SK-N-MC (cell line): Measurements from ENCODE around the gene DEPDC1.

Experiments used
- DNase-seq: peaks from one replicate; pipeline ENCODE4 v3.0.0-alpha.2; 2011; ENCODE audit warnings: low read depth, low spot score
- H3K27ac ChIP-seq: fragments of 200-600 bp; sonication (generic); 2 replicates; pipeline ENCODE4 v1.5.1; 2016; ENCODE audit warnings: mixed run types
- H3K36me3 ChIP-seq: fragments of 200-600 bp; sonication (generic); 2 replicates; pipeline ENCODE4 v1.6.1; 2017; ENCODE audit warnings: antibody characterized with exemption, low read length, mixed read lengths; ENCODE audit not compliant: insufficient read depth
- H3K4me3 ChIP-seq: fragments of 200-600 bp; sonication (generic); 2 replicates; pipeline ENCODE4 v1.5.1; 2016
- H3K9ac ChIP-seq: fragments of 200-600 bp; sonication (generic); 2 replicates; pipeline ENCODE4 v1.8.0; 2017; ENCODE audit warnings: mixed run types, mixed read lengths; ENCODE audit not compliant: insufficient read length
- H3K9me3 ChIP-seq: fragments of 200-600 bp; sonication (generic); 2 replicates; pipeline ENCODE4 v1.6.1; 2017; ENCODE audit warnings: low read depth, mild to moderate bottlenecking, antibody characterized with exemption, low read length, moderate library complexity, mixed read lengths
- EZH2 ChIP-seq: fragments of 200-600 bp; sonication (generic); IDR thresholded peaks from one replicate; pipeline ENCODE4 v1.6.1; 2017; ENCODE audit warnings: antibody characterized with exemption
- FOXP2 ChIP-seq: optimal IDR thresholded peaks from 2 replicates; pipeline ENCODE3; 2011; ENCODE audit warnings: mild to moderate bottlenecking, moderate library complexity; ENCODE audit not compliant: insufficient read depth; ENCODE audit errors: extremely low read length, control extremely low read depth
- POLR2AphosphoS5 ChIP-seq: IDR thresholded peaks from 2 replicates; pipeline ENCODE4 v1.6.1; 2012; ENCODE audit warnings: mild to moderate bottlenecking, low read depth, low read length, borderline replicate concordance

Gene DEPDC1, protein sequence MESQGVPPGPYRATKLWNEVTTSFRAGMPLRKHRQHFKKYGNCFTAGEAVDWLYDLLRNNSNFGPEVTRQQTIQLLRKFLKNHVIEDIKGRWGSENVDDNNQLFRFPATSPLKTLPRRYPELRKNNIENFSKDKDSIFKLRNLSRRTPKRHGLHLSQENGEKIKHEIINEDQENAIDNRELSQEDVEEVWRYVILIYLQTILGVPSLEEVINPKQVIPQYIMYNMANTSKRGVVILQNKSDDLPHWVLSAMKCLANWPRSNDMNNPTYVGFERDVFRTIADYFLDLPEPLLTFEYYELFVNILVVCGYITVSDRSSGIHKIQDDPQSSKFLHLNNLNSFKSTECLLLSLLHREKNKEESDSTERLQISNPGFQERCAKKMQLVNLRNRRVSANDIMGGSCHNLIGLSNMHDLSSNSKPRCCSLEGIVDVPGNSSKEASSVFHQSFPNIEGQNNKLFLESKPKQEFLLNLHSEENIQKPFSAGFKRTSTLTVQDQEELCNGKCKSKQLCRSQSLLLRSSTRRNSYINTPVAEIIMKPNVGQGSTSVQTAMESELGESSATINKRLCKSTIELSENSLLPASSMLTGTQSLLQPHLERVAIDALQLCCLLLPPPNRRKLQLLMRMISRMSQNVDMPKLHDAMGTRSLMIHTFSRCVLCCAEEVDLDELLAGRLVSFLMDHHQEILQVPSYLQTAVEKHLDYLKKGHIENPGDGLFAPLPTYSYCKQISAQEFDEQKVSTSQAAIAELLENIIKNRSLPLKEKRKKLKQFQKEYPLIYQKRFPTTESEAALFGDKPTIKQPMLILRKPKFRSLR

DNA sequence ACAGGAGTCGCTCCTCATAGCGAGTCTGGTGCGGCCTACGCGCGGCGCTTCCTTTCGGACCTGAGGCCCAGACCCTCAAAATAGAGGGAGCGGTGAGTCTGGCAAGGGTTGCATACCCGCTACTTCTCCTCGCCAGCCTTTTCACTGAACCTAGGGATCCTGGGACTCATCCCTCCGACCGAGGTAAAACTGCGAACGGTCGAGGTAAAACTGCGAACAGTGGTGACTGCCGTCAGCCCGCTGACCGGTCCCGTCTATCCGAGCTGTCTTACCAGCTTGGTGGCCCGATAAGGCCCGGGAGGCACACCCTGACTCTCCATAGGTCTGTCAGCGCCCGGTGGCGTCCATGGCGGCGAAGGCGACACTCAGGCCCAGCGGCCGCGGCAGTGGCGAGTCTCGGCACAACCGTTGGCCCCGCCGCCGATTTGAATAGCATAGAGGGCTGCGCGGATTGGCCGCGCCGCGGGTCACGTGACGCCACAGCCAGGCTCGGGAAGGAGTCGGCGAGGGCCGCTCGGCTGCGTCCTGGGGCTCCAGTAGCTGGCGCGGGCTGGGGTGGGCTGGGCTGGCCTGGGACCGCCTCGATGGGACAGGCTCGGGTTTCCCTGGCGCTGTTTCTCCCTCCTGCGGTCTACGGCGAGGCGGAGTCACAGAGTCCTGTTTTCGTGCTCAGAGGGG lies at the start of gene DEPDC1:
DEPDC1 (minus strand) TSS at position 403 of the 678 bp plus-strand sequence; CDS start at position 320, 83 bp downstream.
- H3K9ac ChIP-seq = peak within 1 kb of the TSS; percentile 97
- H3K36me3 ChIP-seq = peaks cover 30% of the 10 kb centered on the region
- DNase-seq = peak; percentile 50
- peak within 1 kb of the TSS; percentile 94 for H3K4me3 ChIP-seq
- peak; percentile 83 for TF ChIP-seq POLR2AphosphoS5
- no peak for TF ChIP-seq FOXP2
- TF ChIP-seq EZH2 = no peak
- peak within 1 kb of the TSS; percentile 81 for H3K27ac ChIP-seq
- H3K9me3 ChIP-seq = no peaks in the 10 kb centered on the region

GRCh38 chr1:68544651-68545050 lies 47.8 kb upstream of the DEPDC1 start:
- H3K4me3 ChIP-seq = no peak overlapping the region
- no peak overlapping the region for H3K9ac ChIP-seq
- DNase-seq = no peak
- H3K36me3 ChIP-seq = no peaks in the 10 kb centered on the region
- no peaks in the 10 kb centered on the region for H3K9me3 ChIP-seq
- no peak for TF ChIP-seq FOXP2
- no peak for TF ChIP-seq POLR2AphosphoS5
- no peak for TF ChIP-seq EZH2
- no peak overlapping the region for H3K27ac ChIP-seq

GRCh38 chr1:68542586-68542985 lies 45.7 kb upstream of the DEPDC1 start:
- H3K4me3 ChIP-seq = peak overlapping the region; percentile 24; the same call in 1 of the 2 replicates
- H3K9me3 ChIP-seq = no peaks in the 10 kb centered on the region
- H3K36me3 ChIP-seq = no peaks in the 10 kb centered on the region
- H3K27ac ChIP-seq = peak overlapping the region; percentile 5; the same call in 1 of the 2 replicates
- no peak for TF ChIP-seq POLR2AphosphoS5
- TF ChIP-seq FOXP2 = no peak
- TF ChIP-seq EZH2 = no peak
- no peak for DNase-seq
- H3K9ac ChIP-seq = no peak overlapping the region

- no peaks in the 10 kb centered on the region for H3K36me3 ChIP-seq
- H3K9ac ChIP-seq = no peak overlapping the region
- H3K9me3 ChIP-seq = no peaks in the 10 kb centered on the region
- TF ChIP-seq POLR2AphosphoS5 = no peak
- TF ChIP-seq FOXP2 = no peak
- no peak for TF ChIP-seq EZH2
- H3K4me3 ChIP-seq = no peak overlapping the region
- no peak overlapping the region for H3K27ac ChIP-seq
- no peak for DNase-seq
These were observed 42.1 kb upstream of the DEPDC1 start for GRCh38 chr1:68538941-68539340.

GRCh38 chr1:68528243-68528642 lies 31.4 kb upstream of the DEPDC1 start:
- TF ChIP-seq FOXP2 (no peak), EZH2 (no peak), POLR2AphosphoS5 (no peak)
- DNase-seq = no peak
- H3K27ac ChIP-seq = no peak overlapping the region
- no peaks in the 10 kb centered on the region for H3K9me3 ChIP-seq
- H3K9ac ChIP-seq = no peak overlapping the region
- no peak overlapping the region for H3K4me3 ChIP-seq
- no peaks in the 10 kb centered on the region for H3K36me3 ChIP-seq

DNA sequence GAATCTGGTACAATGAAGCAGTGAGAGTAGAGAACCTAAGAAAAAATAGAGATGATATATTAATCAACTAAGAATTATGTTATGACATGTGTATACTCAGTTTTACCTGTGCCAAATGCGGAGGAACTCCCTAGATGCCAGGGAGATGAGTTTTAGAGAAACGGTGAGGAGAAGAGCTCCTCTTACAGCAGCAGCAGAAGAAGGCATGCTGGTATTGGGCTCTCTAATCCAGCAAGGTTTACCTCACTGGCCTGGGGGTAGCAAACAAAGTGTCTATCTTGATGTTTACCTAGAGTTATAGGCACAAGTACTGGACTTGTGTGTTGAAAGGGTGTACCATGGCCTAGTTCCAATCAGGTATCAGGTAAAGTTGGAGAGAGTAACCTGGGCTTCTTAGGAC lies 28.9 kb upstream of the DEPDC1 start:
- TF ChIP-seq EZH2 (no peak), POLR2AphosphoS5 (no peak), FOXP2 (no peak)
- H3K9me3 ChIP-seq = no peaks in the 10 kb centered on the region
- no peak for DNase-seq
- no peak overlapping the region for H3K4me3 ChIP-seq
- no peak overlapping the region for H3K27ac ChIP-seq
- H3K36me3 ChIP-seq = no peaks in the 10 kb centered on the region
- no peak overlapping the region for H3K9ac ChIP-seq

- Histone ChIP-seq H3K36me3 (no peaks in the 10 kb centered on the region), H3K4me3 (no peak overlapping the region), H3K9ac (no peak overlapping the region), H3K27ac (no peak overlapping the region), H3K9me3 (no peaks in the 10 kb centered on the region)
- TF ChIP-seq EZH2 (no peak), POLR2AphosphoS5 (no peak), FOXP2 (no peak)
- no peak for DNase-seq
These were observed 24.4 kb upstream of the DEPDC1 start for GRCh38 chr1:68521286-68521685.
